ENCODE results near the gene JAK3. TPM values are rescaled to one million over a fixed set of nuclear protein-coding genes. Genes with fewer than 3 reads are reported as not detected.

Gene JAK3
- total and polyA plus RNA-seq, 2 of the 13 experiments (the other 11 are each of a cell fraction or from before 2014, with no cell fraction given) = 3.4 to 18.6 TPM

DNA sequence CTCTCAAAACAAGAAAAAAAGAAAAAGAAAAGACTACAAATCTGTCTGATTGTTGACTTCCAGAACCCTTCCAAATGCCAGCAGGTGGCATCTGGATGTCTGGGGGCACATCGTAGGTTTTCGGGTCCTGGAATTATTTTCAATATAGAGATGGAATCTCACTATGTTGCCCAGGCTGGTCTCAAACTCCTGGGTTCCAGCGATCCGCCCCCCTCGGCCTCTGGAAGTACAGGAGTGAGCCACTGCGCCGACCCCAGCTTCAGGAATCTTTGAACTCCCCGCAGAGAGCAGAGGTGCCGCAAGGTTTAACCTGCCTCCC is 53.4 kb downstream of the JAK3 start (continued):
- TF ChIP-seq KAT8 (CRISPR knock-in tag; IDR thresholded peaks at IDR 0.05) (no peak), RBM22 (optimal IDR thresholded peaks at IDR 0.05; ENCODE audit: low read length) (no peak), ZNF501 (CRISPR knock-in tag; IDR thresholded peaks at IDR 0.05) (0 out of 2 replicates have a peak, but pooled peaks have one; percentile 21), ZNF879 (CRISPR knock-in tag; IDR thresholded peaks at IDR 0.05) (no peak), PAX8 (CRISPR knock-in tag; IDR thresholded peaks at IDR 0.05; ENCODE audit: borderline replicate concordance) (no peak), ZNF121 (CRISPR knock-in tag; IDR thresholded peaks at IDR 0.05) (peak; percentile 93)
- TF ChIP-seq, protein P1, sequence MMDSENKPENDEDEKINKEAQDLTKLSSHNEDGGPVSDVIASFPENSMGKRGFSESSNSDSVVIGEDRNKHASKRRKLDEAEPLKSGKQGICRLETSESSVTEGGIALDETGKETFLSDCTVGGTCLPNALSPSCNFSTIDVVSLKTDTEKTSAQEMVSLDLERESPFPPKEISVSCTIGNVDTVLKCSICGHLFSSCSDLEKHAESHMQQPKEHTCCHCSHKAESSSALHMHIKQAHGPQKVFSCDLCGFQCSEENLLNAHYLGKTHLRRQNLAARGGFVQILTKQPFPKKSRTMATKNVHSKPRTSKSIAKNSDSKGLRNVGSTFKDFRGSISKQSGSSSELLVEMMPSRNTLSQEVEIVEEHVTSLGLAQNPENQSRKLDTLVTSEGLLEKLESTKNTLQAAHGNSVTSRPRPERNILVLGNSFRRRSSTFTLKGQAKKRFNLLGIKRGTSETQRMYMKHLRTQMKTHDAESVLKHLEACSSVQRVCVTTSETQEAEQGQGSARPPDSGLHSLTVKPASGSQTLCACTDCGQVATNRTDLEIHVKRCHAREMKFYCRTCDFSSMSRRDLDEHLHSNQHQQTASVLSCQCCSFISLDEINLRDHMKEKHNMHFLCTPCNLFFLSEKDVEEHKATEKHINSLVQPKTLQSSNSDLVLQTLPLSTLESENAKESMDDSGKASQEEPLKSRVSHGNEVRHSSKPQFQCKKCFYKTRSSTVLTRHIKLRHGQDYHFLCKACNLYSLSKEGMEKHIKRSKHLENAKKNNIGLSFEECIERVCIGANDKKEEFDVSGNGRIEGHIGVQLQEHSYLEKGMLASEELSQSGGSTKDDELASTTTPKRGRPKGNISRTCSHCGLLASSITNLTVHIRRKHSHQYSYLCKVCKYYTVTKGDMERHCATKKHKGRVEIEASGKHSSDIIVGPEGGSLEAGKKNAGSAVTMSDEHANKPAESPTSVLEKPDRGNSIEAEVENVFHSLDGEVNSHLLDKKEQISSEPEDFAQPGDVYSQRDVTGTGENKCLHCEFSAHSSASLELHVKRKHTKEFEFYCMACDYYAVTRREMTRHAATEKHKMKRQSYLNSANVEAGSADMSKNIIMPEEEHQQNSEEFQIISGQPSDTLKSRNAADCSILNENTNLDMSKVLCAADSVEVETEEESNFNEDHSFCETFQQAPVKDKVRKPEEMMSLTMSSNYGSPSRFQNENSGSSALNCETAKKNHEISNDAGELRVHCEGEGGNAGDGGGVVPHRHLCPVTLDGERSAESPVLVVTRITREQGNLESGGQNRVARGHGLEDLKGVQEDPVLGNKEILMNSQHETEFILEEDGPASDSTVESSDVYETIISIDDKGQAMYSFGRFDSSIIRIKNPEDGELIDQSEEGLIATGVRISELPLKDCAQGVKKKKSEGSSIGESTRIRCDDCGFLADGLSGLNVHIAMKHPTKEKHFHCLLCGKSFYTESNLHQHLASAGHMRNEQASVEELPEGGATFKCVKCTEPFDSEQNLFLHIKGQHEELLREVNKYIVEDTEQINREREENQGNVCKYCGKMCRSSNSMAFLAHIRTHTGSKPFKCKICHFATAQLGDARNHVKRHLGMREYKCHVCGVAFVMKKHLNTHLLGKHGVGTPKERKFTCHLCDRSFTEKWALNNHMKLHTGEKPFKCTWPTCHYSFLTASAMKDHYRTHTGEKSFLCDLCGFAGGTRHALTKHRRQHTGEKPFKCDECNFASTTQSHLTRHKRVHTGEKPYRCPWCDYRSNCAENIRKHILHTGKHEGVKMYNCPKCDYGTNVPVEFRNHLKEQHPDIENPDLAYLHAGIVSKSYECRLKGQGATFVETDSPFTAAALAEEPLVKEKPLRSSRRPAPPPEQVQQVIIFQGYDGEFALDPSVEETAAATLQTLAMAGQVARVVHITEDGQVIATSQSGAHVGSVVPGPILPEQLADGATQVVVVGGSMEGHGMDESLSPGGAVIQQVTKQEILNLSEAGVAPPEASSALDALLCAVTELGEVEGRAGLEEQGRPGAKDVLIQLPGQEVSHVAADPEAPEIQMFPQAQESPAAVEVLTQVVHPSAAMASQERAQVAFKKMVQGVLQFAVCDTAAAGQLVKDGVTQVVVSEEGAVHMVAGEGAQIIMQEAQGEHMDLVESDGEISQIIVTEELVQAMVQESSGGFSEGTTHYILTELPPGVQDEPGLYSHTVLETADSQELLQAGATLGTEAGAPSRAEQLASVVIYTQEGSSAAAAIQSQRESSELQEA (CRISPR knock-in tag; IDR thresholded peaks at IDR 0.05; ENCODE audit: not compliant biosample characterization) = no peak
